HG03442 (cell line): ENCODE results near the gene IL1RAPL1.

ENCODE experiments used
- ATAC-seq: cut with Tn5 transposase; IDR thresholded peaks from one replicate; pipeline ENCODE4 v1.9.1; 2021; ENCODE audit warnings: mild to moderate bottlenecking, moderate library complexity; ENCODE audit not compliant: unreplicated experiment

The IL1RAPL1 gene

DNA sequence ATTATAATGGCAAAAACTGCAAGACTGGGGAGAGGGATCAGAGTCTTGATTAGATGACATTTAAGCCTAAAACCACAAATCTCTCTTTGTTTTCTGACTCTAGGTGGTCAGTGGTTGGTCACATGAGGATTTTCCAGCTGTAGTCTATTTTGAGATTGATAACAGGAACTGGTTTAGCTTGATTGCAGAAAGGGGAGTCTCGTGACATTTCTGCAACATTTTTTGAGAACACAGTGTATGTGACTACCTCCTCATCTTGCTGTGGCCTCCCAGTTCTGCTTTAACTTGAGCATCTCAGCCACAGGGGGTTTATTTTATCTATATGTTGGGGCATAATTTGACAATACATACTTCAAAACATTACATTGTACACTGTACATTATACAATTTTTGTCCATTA lies 901.7 kb downstream of the IL1RAPL1 start:
- ATAC-seq = peak; percentile 53

DNA sequence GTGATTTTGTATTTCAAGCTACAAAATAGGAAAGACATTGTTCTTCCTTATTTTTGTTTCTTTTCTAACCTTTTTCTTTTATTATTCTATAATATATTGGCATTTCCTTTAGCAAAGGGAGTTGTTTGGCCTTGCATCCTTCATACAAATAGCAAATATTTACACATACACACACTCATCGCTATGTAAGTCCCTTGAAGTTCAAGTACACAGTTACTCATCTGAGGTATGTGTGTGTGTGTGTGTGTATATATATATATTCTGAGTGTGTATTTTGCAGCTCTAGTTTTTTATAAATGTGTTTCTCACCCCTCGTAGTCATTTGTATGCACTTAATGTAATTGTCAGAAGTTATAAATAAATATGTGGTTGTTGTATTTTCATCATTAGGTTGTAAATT lies 903.4 kb downstream of the IL1RAPL1 start:
- no peak for ATAC-seq

DNA sequence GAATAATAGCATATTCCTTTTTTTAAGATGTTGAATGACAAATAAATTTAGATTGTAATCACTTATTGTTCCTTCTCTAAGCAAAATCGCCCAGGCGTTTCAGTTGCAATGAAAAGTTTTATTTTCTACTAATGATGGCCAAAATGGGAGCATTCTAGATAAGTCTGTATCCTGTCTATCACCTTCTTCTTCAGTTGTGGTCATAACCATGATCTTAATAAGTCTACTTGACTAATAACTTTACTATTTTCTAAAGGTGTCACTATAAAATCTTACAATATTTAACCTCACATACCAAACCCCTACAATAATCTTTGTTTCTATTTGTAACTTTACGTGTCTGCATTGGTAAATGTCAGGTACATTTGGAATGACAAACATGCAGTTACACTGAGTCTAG lies 904.4 kb downstream of the IL1RAPL1 start:
- no peak for ATAC-seq

DNA sequence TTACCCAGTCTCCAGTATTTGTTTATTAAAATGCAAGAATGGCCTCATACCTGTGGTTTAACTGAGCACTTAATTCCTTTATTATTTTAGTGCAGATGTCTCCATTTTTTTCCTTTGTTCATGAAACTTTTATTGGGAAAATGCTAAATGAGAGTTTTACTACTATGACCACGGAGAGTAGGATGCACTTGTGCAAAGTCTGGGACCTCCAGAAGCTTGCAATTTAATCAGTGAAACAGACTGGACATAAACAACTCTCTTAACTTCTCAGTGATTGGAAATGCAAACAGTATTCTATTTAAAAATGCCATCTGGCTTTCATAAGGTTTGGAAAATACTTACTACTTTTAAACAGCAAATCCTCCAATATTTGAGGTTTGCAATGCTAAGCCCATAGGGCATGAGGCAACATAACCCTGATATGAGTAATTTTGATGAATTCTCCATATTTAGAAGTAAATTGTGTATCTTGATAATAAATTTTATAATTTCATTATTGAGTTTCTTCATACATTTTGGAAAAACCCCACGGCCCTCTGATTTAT lies 909.5 kb downstream of the IL1RAPL1 start:
- ATAC-seq = no peak

DNA sequence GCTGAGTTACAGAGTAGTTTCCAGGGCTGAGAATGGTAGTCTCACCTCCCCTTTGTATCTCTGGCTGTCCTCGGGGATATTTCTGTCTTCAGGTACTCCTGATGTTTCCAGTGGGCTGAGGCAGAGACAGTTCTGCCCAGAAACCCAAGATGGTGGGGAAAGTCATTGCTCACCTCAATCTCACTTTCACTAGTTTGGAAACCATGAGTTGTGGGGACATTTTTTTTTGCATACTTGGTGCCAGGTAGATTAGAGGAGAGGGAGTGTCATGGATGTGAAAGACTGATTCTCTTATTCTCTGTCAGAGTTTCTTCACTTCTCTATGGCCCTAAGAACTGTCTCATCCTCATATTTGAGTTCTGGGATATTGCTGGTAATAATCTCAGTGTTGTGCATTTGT lies 919.5 kb downstream of the IL1RAPL1 start:
- no peak for ATAC-seq

DNA sequence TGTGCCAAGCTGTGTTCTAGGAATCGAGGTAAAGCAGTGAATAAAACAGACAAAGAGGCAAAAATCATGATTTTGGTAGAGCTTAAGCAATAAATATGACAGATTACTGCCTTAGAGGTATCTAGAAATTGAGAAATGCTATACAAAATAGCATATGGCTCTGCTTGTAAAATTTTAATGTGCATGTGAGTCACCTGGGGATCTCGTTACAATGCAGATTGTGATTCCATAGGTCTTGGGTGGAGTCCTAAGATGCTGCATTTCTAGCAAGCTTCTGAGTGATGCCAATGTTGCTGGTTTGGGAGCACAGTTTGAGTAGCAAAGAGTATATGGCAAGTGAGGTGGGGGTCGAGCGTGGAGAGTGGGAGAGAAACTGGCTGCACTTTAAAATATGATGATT lies 930.9 kb downstream of the IL1RAPL1 start:
- no peak for ATAC-seq

DNA sequence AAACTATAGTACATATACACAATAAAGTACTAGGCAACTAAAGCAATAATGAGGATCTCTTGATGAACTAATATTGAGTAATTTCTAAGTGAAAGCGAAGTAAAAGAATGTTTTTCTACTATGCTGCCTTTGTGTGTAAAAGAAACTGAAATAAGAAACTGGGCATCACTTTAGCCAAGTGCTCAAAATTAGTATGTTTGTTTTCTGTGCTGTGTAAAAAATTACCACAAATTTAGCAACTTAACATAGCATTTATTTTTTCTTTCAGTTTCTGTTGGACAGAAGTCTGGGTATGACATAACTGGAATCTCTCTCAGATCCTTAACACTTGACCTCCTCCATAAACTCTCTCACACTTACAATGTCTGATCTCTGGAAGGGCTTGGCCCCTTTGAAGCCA lies 941.0 kb downstream of the IL1RAPL1 start:
- peak; percentile 77 for ATAC-seq

DNA sequence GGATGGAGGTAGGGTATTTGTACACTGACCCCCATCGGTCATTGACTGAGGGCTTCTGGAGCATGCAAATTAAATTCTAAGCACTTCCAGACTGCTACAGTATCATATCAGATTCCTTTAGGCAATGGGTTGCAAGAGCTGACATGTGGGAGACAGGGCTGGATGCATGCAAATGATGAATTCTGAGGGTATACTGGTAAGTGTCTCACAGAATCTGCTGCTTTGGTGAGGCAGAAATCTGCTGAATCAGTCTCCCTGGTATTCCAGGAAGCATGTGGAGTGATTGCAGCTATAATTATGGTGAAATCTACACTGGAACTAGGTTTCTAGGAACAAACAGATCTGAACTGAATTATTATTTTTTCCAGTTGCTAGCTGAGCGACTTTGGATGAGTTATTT lies 943.3 kb downstream of the IL1RAPL1 start:
- ATAC-seq = no peak

DNA sequence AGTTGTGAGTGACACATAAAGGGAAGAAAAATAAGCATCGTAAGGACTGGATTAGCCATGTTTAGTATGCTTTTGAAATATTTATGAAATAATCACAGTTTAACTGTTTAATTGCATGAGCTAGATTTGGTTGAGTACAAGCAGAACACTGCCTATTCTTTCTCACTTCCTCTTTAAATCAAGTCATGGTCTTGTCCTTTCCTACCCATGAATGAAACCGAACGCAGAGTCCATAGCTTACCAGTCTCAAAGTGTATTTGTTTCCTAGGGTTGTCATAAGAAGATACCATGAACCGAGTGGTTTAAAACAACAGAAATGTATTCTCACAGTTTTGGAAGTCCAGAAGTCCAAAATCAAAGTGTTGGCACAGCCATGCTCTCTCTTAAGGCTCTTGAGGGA lies 944.1 kb downstream of the IL1RAPL1 start:
- ATAC-seq = peak; percentile 74

DNA sequence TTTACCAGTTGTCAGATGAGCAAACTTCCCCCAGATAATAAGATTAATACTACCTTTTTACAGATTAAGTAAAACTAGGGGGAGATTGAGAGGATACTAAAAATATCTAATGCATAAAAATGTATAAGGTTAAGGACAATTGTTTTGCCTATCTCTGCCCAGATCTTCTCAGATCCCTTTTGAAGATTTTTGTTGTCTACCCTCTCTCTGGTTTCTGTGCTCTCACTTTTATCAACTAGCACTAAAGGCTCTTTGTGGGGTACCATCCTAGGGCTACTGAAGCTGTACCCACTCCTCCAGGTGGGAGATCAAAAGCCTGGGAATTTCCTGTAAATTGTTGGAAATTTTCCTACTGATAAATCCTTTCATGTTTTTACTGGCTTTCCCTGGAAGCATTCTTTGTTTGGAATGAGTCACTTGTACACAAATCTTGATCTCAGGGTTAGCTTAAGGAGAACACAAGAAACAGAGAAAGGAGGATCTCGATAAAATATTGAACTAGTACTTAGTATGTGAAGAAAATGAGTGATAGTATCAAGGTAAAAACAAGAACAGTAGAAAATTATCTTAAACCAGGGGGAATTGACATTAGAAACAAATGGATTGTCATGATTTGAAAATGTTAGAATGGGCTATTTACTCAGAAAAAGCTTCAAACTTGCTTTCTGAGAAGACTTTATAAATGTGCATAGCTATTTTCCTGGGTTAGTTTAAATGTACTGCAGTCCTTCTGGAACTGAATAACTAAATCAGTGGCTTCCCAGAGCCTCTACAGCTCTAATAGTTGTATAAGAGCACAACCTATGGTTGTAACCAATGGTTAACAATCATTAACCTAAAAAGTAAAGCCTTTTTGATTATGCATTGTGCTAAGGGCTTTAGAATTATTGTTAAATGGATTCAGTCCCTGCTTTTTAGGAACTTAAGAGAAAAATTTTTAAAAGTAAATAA lies 948.2 kb downstream of the IL1RAPL1 start:
- no peak for ATAC-seq

DNA sequence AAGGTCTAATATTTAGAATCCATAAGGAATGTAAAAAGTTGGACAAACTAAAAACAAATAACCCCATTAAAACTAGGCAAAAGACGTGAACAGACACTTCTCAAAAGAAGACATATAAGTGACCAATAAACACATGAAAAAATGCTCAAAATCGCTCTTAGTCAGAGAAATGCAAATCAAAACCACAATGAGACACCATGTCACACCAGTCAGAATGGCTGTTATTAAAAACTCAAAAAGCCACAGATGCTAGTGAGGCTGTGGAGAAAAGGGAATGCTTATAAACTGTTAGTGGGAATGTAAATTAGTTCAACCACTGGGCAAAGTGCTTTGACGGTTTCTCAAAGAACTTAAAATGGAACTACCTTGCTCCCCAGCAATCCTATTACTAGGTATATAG lies 953.8 kb downstream of the IL1RAPL1 start:
- no peak for ATAC-seq

DNA sequence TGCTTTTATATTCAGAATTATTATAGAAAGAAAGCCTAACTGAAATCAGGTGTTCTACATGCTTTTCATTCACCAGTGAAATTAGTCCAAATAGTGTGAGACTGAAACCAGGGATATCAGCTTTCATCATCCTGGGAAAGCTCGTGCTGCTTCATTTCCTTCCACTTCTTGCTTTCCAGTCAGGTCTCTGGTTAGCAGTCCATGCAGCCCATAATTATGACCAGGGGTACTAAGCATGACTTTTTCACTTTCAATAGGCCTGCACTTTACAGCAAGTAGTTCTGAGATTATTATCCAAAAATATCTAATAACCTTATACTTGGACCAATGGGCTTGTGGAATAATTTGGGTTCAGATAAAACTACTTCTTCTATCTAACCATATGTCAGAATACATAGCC lies 954.9 kb downstream of the IL1RAPL1 start:
- no peak for ATAC-seq

DNA sequence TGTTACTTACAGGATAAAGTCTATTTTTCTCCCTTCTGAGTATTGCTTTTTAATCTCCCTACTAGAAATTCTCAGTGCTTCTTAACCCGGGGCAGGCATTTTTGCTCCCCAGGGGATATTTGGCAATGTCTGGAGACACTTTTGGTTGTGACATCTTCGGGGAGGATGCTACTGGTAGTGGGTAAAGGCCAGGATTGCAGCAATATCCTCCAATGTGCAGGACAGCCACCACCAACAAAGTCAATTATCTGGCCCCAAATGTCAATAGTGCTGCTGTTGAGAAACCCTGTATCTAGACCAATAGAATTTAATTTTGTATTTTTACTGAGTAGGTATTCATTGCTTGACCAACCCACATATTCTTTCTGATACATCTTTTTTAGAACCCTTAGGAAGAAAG lies 958.6 kb downstream of the IL1RAPL1 start:
- ATAC-seq = no peak

DNA sequence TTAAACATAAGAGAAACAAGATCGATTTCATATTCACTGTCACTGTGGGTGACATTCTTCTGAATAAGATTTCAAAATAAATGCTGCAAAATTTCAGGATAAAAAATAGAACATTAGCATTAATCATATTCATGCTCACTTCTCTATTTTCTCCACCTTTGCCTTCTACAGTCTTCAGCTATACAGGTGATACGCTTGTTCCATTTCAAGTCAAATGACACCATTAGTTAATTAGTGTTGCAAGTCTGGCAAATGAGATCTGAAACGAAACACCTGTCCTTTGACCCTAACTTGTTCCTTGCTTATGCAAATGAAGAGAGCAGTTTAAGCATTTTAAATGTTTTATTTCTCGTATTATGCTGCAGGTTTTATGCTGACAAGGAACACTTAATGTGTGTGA lies 960.6 kb downstream of the IL1RAPL1 start:
- ATAC-seq = no peak

DNA sequence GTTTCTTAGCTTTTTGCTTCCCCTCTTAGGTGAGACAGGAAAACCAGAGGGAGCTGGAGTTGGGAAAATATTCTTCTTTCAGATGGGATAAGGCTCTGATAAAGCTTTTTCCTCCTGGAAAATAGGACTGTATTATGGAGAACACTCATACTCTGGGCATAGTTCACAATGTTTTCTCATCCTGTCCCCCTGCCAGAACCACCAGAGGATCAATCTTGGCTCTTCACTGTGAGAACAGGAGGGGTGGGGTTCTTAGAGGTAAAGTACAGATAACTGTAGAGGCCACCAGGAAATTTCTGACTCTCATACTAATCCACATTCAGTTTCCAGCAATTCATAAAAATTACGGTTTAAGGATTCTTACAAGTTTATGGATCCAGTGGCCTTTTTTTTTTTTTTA lies 966.3 kb downstream of the IL1RAPL1 start:
- no peak for ATAC-seq

DNA sequence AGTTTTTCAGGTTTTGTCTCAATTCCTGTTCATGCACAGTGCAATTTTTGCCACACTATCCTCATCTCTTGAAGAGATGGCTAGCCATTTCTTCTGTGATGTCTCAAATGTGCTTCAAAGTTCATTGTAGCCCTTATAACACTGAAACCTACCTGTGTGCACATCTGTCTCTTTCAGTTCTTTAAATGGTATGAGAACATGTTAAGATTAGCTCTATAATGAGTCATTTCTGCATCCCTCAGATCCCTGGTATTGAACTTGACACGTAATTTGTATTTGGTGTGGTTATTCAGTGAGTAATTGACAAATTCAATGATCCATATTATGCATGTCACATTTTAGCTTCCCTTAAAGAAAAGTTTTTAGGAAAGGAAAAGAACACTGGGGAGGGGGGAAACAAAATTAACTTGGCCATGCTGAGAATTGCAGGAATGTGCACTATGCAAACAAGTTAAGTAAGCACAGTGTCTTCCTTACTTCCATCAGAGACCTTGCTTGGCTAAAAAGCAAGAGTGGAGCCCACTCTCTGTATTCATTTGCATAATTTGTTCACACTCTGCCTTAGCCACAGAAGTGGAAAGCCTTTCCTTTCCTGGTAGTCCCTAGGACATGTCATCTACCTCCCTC lies 968.3 kb downstream of the IL1RAPL1 start:
- peak; percentile 97 for ATAC-seq

DNA sequence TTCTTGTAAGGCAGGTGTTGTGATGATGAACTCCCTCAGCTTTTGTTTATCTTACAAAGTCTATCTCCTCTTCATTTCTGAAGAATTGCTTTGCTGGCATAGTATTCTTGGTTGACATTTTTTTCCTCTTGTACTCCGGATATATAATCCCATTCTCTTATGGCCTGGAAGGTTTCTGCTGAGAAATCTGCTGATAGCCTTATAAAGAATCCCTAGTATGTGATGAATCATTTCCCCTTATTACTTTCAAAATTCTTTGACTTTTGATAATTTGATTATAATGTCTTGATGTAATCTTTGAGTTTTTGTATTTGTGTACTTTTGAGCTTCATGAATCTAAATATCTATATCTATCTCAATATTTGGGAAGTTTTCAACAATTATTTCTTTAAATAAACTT lies 972.8 kb downstream of the IL1RAPL1 start:
- ATAC-seq = no peak

DNA sequence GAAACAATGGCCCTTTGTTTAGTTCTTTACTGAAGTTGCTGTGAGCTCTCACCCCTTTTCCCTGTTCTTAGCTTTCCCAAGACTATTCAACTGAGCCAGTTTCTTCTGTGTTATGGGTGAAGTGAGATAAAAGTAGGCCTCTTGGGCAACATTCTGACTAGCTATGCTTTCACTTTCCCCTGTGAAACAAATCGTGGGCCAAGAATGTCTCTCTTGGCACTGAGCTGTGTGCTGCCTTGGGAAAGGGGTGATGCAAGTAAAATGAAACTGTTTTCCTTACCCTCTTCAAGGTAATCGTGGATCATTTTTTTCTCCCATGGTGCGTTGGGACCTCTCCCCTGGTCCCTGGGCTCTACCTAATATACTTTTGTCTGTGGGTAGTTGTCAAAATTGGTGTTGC lies 974.2 kb downstream of the IL1RAPL1 start:
- ATAC-seq = no peak

DNA sequence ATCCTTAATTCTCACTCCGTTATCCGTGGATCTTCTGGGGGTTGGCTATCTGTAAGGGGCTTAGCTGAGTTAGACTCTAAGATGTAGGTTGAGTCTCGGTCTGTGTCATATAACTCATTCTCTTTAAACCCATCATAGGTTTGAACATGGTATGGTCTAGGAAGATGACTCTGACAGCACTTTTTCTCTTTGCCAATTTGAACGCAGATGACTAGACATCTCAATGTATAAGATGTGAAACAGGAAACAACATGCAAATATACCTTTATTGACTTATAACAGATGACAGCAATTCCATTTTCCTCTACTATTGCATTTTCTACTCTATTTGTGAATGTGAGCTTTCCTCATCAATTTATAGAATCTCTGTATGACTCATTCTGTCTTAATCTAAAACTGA lies 993.3 kb downstream of the IL1RAPL1 start:
- ATAC-seq = no peak

DNA sequence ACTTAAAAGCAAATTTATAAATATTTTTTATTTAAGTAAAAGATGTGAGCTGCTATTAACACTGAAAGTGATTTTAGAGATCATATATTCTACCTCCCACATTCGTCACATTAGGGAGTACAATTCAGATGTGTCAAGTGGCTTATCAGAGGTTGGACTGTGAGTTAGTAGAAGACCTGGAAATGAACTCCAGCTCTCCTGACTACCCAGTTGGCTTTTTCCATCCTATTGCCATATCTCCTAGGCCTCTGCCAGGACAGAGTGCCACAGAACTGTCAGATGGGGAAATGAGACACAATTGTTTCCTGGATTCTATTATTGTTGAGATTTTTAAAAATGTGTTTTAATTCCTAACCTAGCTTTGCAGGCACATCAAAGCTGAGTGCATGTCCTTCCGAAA lies 994.0 kb downstream of the IL1RAPL1 start:
- no peak for ATAC-seq

DNA sequence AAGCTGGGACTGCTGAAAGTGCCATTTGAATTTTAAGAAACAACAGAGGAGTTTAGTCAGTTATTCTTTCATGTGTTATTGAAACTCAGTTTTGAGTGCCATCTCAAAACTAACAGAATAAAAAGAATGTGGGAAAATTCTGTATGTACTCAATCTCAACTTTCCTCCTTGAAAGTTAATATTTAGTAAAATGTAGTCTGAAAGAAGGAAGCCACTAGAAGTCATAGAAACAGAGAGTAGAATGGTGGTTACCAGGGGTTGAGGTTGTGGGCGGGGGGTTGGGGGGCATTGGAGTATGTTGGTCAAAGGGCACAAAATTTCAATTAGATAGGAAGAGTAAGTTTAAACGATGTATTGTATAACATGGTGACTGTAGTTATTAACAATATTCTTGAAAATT lies 999.9 kb downstream of the IL1RAPL1 start:
- ATAC-seq = no peak

DNA sequence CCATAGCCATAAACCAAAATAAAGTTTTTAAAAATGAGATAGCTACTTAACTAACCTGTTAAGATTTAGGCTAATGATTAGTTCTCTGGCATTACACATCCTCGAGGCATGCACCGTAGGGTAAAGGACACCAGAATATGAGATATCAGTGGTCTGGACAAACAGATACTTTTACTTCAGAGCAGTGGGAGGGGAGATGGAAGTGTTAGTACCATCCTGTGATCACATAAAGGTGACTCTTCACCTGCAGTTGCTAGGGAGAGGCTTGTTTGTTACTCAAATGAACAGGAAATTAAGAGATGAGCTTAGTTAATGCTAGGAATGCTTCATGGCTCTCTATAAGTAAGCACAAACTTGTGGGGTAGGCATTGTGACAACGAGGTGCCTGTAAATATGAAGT lies 1003.7 kb downstream of the IL1RAPL1 start:
- ATAC-seq = no peak
